ENCODE results near the gene TRIM33.

- no peak for TF ChIP-seq CTCF (conservative IDR thresholded peaks at IDR 0.05 in 1 of 2, IDR thresholded peaks at IDR 0.05 in 1 of 2; ENCODE audit: low read depth in 1 of 2, low read length in 2 of 2)
- TF ChIP-seq EZH2 (IDR thresholded peaks at IDR 0.05; ENCODE audit: low read length, missing control alignments) = no peak
Measured at GRCh38 chr1:114427612-114428011, 83.4 kb downstream of the TRIM33 start.

All from fibroblast of lung (primary cell).